ENCODE measurements around the gene TRIM33. TPM values are rescaled to one million over a fixed set of nuclear protein-coding genes. Genes with fewer than 3 reads are reported as not detected.
"Not testable (repeated sequence)": the region's sequence is repeated elsewhere in the genome, so short reads cannot be mapped to it uniquely, and the experiment has no call there.

The TRIM33 gene
- total RNA-seq, 1 donor from 2014 or later: 72.3 TPM

DNA sequence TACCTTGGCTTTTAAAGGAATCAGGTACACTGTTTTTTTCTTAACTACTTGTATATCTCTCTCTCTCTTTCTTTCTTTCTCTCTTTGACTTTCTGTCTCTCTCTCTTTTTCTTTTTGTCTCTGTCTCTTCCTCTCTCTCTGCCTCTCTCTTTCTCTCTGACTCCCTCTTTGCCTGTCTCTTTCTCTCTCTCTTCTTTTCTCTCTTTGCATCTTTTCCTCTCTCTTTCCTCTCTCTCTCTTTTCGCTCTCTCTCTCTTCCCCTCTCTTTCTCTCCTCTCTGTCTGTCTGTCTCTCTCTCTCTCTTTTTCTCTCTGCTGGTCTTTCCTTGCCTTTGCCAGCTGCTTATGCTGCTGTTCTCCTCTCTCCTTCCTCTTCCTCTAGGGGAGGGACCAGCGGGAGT lies 143.2 kb downstream of the TRIM33 start:
- no peak for DNase-seq (ENCODE audit: low spot score in 2 of 2, unreplicated experiment in 2 of 2)
- TF ChIP-seq, protein P1, sequence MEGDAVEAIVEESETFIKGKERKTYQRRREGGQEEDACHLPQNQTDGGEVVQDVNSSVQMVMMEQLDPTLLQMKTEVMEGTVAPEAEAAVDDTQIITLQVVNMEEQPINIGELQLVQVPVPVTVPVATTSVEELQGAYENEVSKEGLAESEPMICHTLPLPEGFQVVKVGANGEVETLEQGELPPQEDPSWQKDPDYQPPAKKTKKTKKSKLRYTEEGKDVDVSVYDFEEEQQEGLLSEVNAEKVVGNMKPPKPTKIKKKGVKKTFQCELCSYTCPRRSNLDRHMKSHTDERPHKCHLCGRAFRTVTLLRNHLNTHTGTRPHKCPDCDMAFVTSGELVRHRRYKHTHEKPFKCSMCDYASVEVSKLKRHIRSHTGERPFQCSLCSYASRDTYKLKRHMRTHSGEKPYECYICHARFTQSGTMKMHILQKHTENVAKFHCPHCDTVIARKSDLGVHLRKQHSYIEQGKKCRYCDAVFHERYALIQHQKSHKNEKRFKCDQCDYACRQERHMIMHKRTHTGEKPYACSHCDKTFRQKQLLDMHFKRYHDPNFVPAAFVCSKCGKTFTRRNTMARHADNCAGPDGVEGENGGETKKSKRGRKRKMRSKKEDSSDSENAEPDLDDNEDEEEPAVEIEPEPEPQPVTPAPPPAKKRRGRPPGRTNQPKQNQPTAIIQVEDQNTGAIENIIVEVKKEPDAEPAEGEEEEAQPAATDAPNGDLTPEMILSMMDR (IDR thresholded peaks at IDR 0.05; ENCODE audit: unreplicated experiment): no peak
- no peak overlapping the region for H3K27ac Mint-ChIP-seq
- H3K36me3 Mint-ChIP-seq: peaks cover 3% of the 10 kb centered on the region
- H3K4me1 Mint-ChIP-seq: no peaks in the 10 kb centered on the region
- H3K4me3 Mint-ChIP-seq: no peak overlapping the region
- H3K9me3 Mint-ChIP-seq: peaks cover 28% of the 10 kb centered on the region
- H3K27me3 Mint-ChIP-seq (ENCODE audit: low read depth): no peaks in the 10 kb centered on the region

DNA sequence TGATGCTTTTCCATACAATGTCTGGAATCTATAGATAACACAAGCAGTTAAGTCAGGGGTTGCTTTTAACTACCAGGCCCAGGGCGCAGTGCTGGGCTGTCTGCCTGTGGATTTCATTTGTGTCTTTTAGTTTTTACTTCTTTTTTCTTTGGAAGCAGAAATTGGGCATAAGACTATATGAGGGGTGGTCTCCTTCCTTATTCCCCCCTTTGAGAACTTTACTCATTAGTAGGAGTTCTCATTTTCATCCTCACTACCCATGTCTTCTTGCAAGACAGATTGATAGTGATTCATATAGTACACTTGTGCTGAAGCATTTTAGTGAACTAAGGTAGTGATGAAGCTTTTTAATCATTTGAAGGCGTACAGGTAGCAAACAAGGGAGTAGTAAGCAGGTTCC lies 147.8 kb downstream of the TRIM33 start:
- H3K9me3 Mint-ChIP-seq: peaks cover 31% of the 10 kb centered on the region
- H3K27me3 Mint-ChIP-seq (ENCODE audit: low read depth); H3K36me3 Mint-ChIP-seq; DNase-seq (ENCODE audit: low spot score in 2 of 2, unreplicated experiment in 2 of 2); H3K4me1 Mint-ChIP-seq; H3K4me3 Mint-ChIP-seq; H3K27ac Mint-ChIP-seq: not testable (repeated sequence)

DNA sequence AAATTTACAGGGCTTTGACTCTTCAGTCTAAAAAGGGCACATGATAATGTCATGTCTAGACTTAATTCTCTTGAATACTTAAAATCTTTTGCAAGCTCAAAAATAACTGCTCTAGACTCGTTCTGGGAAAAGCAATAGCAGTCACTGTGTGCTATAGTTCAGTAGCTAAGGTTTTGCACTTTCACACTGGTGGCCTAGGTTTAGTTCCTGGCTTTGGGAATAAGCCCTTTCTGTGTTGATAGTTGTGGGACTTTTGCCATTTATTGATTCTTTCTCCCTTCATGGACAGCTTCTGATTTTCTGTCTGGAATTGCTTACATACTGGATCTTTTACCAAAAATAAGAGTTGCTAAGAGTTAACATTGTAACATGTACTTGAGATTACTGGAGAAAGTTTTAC lies 151.2 kb downstream of the TRIM33 start:
- Mint-ChIP-seq H3K27me3 (ENCODE audit: low read depth) (no peaks in the 10 kb centered on the region), H3K27ac (no peak overlapping the region), H3K36me3 (peaks cover 3% of the 10 kb centered on the region), H3K4me1 (no peaks in the 10 kb centered on the region), H3K9me3 (peaks cover 23% of the 10 kb centered on the region), H3K4me3 (no peak overlapping the region)
- TF ChIP-seq, protein P1 (IDR thresholded peaks at IDR 0.05; ENCODE audit: unreplicated experiment): no peak
- no peak for DNase-seq (ENCODE audit: low spot score in 2 of 2, unreplicated experiment in 2 of 2)

DNA sequence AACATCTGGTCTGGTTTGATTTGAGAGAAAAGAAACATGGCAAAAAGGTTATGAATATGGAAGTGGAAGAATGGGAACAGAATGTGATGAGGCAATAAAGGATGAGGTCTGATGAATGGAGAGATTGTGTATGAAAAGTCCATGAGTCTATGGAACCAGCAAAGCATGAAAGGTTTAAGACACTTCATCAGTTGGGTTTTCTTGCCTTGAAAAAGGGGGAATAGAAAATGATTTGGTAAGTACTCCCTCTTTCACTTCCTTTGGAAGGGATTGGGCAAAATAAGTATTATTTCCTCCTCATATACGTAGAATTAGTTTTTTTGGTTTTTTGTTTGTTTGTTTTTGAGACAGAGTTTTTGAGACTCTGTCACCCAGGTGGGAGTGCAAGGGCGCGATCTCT lies 155.8 kb downstream of the TRIM33 start:
- Mint-ChIP-seq H3K9me3 (peaks cover 4% of the 10 kb centered on the region), H3K27ac (no peak overlapping the region), H3K4me1 (peaks cover 11% of the 10 kb centered on the region), H3K36me3 (no peaks in the 10 kb centered on the region), H3K27me3 (ENCODE audit: low read depth) (no peaks in the 10 kb centered on the region), H3K4me3 (no peak overlapping the region)
- TF ChIP-seq, protein P1 (IDR thresholded peaks at IDR 0.05; ENCODE audit: unreplicated experiment): no peak
- no peak for DNase-seq (ENCODE audit: low spot score in 2 of 2, unreplicated experiment in 2 of 2)

DNA sequence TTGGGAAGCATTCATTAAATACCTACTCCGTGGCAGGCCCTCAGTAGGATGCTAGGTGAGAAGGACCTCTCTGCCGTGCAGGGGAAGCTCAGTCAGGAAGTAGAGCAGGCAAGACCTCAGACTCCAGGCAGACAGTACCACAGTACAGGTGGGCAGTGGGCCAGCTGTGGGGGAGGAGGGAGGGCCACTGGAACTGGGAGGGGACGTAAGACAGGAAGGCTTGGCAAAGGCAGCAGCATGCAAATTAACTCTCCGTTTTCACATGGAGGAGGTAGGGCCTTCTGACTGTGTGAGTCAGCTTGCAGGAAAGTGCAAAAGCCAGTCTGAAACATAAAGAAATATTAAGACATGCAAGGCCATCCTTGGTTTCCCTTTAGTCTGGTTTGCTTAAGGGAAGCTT lies 157.7 kb downstream of the TRIM33 start:
- H3K4me1 Mint-ChIP-seq: peaks cover 11% of the 10 kb centered on the region
- TF ChIP-seq, protein P1 (IDR thresholded peaks at IDR 0.05; ENCODE audit: unreplicated experiment): no peak
- DNase-seq (ENCODE audit: low spot score in 2 of 2, unreplicated experiment in 2 of 2): peak; percentile 61 to 76
- no peaks in the 10 kb centered on the region for H3K36me3 Mint-ChIP-seq
- H3K4me3 Mint-ChIP-seq: no peak overlapping the region
- no peaks in the 10 kb centered on the region for H3K9me3 Mint-ChIP-seq
- no peak overlapping the region for H3K27ac Mint-ChIP-seq
- H3K27me3 Mint-ChIP-seq (ENCODE audit: low read depth): peaks cover 3% of the 10 kb centered on the region

DNA sequence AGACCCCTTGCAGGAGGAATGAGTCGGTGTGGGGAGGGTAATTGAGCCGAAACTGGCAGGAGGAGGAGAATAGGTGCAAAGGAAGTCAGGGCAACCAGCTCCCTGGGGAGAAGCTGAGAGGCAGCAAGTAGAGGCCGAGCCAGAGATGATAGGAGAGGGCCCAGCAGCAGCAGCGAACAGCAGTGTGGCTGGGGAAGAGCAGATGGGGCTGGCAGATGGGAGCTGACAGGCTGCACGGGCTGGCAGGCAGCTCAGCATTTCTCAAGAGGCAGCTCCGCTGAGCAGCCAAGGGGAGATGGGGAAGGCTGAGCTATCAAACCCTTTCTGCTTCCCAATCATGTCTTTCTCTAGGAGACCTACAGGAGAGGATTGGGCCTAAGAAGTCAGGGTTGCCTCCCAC lies 158.2 kb downstream of the TRIM33 start:
- DNase-seq (ENCODE audit: low spot score in 2 of 2, unreplicated experiment in 2 of 2): no peak
- TF ChIP-seq, protein P1 (IDR thresholded peaks at IDR 0.05; ENCODE audit: unreplicated experiment): no peak
- Mint-ChIP-seq H3K36me3 (no peaks in the 10 kb centered on the region), H3K27me3 (ENCODE audit: low read depth) (peaks cover 3% of the 10 kb centered on the region), H3K27ac (no peak overlapping the region), H3K9me3 (no peaks in the 10 kb centered on the region), H3K4me1 (peaks cover 11% of the 10 kb centered on the region), H3K4me3 (no peak overlapping the region)

Measured in mesothelial cell of epicardium (in vitro differentiated cells).